Lung (tissue), 12 donors: Measurements from ENCODE around the gene SLC4A1AP. TPM values are rescaled to one million over a fixed set of nuclear protein-coding genes. Genes with fewer than 3 reads are reported as not detected.

ENCODE experiments used
- ATAC-seq: fragments of 200-7000 bp; cut with Tn5 transposase; one replicate; pipeline ENCODE4 v1.9.1; 2020; ENCODE audit warnings: moderate number of reproducible peaks; ENCODE audit not compliant: insufficient read depth, low FRiP score
- DNase-seq, 3 donors: peaks; one replicate each; pipeline ENCODE4 v3.0.0-alpha.2; 2013 to 2017
- H3K27ac ChIP-seq, 2 donors: one replicate each; pipeline ENCODE4 v1.5.1; 2013; ENCODE audit warnings: mild to moderate bottlenecking in 2 of 2, moderate library complexity in 2 of 2, control low read depth in 1 of 2, inconsistent platforms in 1 of 2, low read depth in 1 of 2, low read length in 1 of 2
- H3K27me3 ChIP-seq, 3 donors: one replicate each; pipeline ENCODE4 v1.5.1; 2013; ENCODE audit warnings: low read length in 2 of 3; ENCODE audit not compliant: control insufficient read depth in 3 of 3, insufficient read depth in 3 of 3
- H3K36me3 ChIP-seq, 4 donors: one replicate each; pipeline ENCODE4 v1.5.1; 2013; ENCODE audit warnings: low read length in 4 of 4, mild to moderate bottlenecking in 1 of 4, moderate library complexity in 1 of 4; ENCODE audit not compliant: control insufficient read depth in 4 of 4, insufficient read depth in 4 of 4
- H3K4me1 ChIP-seq, 5 donors: one replicate each; pipeline ENCODE4 v1.5.1; 2013; ENCODE audit warnings: low read length in 5 of 5, mild to moderate bottlenecking in 2 of 5, moderate library complexity in 1 of 5; ENCODE audit not compliant: control insufficient read depth in 5 of 5, insufficient read depth in 5 of 5
- H3K4me3 ChIP-seq: one replicate; pipeline ENCODE4 v1.5.1; 2013; ENCODE audit warnings: mild to moderate bottlenecking, control low read depth, moderate library complexity
- H3K9ac ChIP-seq, 2 donors: one replicate each; pipeline ENCODE4 v1.5.1; 2013; ENCODE audit warnings: low read length in 2 of 2, control low read depth in 1 of 2; ENCODE audit not compliant: insufficient read depth in 1 of 2
- H3K9me3 ChIP-seq, 4 donors: one replicate each; pipeline ENCODE4 v1.5.1; 2013; ENCODE audit warnings: low read length in 3 of 4, mild to moderate bottlenecking in 1 of 4, moderate library complexity in 1 of 4; ENCODE audit not compliant: control insufficient read depth in 4 of 4, insufficient read depth in 3 of 4
- CTCF ChIP-seq: IDR thresholded peaks from 2 replicates; pipeline ENCODE4 v1.5.1; 2012; ENCODE audit warnings: mild to moderate bottlenecking; ENCODE audit errors: control extremely low read depth, extremely low read depth
- WGBS, 2 donors: extraction: QIAGEN DNeasy Blood & Tissue Kit; methylation state at CpG; one replicate each; pipeline ENCODE4 v1.1.7; 2013; 5-methylcytosine and 5-hydroxymethylcytosine counted together
- polyA plus RNA-seq, 2 donors: library from polyadenylated mRNA; stranded (reverse); fragments of 200-250 nt; gene quantifications; one replicate each; pipeline ENCODE4 v1.2.1, GENCODE V29; 2013
- total RNA-seq, 2 donors: library from RNA; depleted of rRNA in 1 of 2; stranded (reverse); fragments of >200 nt in 1 of 2; gene quantifications; one replicate each; pipeline ENCODE4 v1.2.1, GENCODE V29; 2014 to 2021
- donor health status: control.
- donor health status: control.
- donor health status: Bipolar disorder and iron deficiency.
- donor health status: healthy.
- donor health status: DM: yes; HTN: yes; CAD: no.

The SLC4A1AP gene
- total and polyA plus RNA-seq, 4 donors = 14.0 to 28.6 (median 17.9) TPM

DNA sequence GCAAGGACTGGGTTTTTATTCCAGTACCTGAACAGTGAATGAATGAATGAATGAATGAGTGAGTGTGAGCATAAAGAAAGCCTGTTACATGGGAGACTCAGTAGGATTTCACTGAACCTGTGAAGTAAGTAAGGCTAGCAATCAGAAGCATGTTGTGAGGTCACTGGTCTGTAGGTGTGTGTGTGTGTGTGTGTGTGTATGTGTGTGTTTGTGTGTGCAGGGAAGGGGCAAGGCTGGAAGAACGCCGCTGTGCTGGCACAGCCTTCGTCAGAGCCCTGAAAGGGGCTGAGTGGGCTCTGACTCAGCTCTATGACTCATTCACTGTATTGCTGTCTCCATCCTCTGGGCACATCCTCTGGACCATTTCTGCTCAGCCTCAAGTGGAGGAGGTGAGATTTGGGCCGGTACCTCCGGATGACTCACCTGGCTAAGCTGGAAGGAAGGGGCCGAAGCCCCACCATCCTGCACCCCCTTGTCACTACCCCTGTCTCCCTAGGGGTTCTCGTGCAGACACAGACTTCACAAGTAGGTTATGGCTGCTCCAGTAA, 56.4 kb downstream of the SLC4A1AP start:
- Histone ChIP-seq H3K4me1 (peaks cover 0 to 16% (median 8%) of the 10 kb centered on the region in 5 donors), H3K27me3 (peaks cover 0 to 2% (median 0%) of the 10 kb centered on the region in 3 donors), H3K9ac (no peak overlapping the region), H3K9me3 (no peaks in the 10 kb centered on the region), H3K27ac (peak overlapping the region in 1 of 2 donors; percentile 77), H3K4me3 (no peak overlapping the region), H3K36me3 (no peaks in the 10 kb centered on the region)
- ATAC-seq (peak; percentile 56), DNase-seq (no peak)
- no peak for TF ChIP-seq CTCF
- WGBS, 2 donors = 39 to 50% methylated on average over 7 of the region's 7 CpGs

DNA sequence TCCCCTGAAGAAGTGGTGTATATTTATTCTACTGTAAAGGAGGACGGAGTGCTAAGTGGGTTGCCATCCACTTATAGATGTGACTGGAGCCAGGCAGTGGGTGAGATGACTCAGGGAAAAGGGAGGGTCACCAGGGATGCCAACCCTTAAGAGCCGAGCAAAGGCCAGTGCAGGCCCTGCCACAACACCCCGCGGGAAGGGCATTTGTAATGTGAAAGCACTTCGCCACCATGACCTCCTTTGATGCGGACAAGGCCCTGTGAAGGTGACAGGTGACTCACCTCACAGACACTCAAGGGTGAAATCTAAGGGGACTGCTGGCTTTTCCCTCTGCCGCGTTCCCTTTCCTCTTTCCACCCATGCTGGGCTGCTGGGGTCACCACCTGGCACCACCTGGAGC, 57.6 kb downstream of the SLC4A1AP start:
- no peak for DNase-seq
- Histone ChIP-seq H3K9me3 (no peaks in the 10 kb centered on the region), H3K4me1 (peaks cover 0 to 13% (median 3%) of the 10 kb centered on the region in 5 donors), H3K27me3 (peaks cover 0 to 2% (median 0%) of the 10 kb centered on the region in 3 donors), H3K4me3 (no peak overlapping the region), H3K9ac (no peak overlapping the region), H3K36me3 (no peaks in the 10 kb centered on the region), H3K27ac (peak overlapping the region; percentile 55 to 89)
- peak; percentile 71 for ATAC-seq
- no peak for TF ChIP-seq CTCF
- 55 to 83% methylated on average over 8 of the region's 8 CpGs for WGBS, 2 donors

DNA sequence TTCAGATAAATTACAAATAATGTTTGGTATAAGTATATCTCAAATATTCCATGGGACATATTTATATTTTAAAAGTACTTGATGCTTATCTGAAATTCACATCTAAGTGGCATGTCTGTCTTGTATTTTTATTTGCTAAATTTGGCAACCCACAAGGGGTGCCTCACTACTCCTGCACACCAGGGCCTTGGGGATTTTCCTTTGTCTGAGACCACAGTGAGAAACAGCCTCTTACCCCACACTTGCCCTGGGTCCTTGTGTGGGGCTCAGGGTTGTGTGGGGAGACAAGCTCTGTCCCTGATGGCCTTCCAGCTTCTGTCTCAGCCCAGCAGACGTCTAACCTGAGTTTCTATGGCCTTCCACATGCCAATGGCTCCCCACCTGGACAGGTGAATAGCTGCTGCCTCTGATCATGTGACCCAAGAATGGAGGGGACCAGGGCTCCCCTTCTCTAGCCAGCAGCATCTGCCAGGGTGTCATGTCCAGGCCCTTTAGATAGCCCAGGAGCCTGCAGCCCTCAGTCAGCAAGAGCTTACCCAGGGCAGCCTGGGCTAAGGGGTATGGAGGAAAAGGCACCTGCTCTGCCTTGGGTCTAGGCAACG, 58.3 kb downstream of the SLC4A1AP start:
- peak overlapping the region; percentile 18 to 89 for H3K27ac ChIP-seq
- no peak for DNase-seq
- WGBS, 2 donors = 74 to 75% methylated on average over 2 of the region's 2 CpGs

More for the DNA sequence above, 58.3 kb downstream of the SLC4A1AP start:
- TF ChIP-seq CTCF = no peak
- Histone ChIP-seq H3K9me3 (no peaks in the 10 kb centered on the region), H3K9ac (no peak overlapping the region), H3K4me1 (peaks cover 0 to 10% (median 3%) of the 10 kb centered on the region in 5 donors), H3K4me3 (no peak overlapping the region), H3K36me3 (no peaks in the 10 kb centered on the region), H3K27me3 (peaks cover 0 to 2% (median 0%) of the 10 kb centered on the region in 3 donors)
- no peak for ATAC-seq
